GM19395 (cell line): Measurements from ENCODE around the gene ROBO3.

Experiments
- ATAC-seq: cut with Tn5 transposase; IDR thresholded peaks from one replicate; pipeline ENCODE4 v1.9.1; 2021; ENCODE audit warnings: mild to moderate bottlenecking, moderate library complexity; ENCODE audit not compliant: unreplicated experiment

The ROBO3 gene

GRCh38 chr11:124875943-124876817 is 10.9 kb downstream of the ROBO3 start:
- ATAC-seq: peak; percentile 96

- no peak for ATAC-seq
Observed at GRCh38 chr11:124876818-124877630, 11.8 kb downstream of the ROBO3 start.

- ATAC-seq: no peak
Observed at GRCh38 chr11:124877631-124877909, 12.3 kb downstream of the ROBO3 start.

GRCh38 chr11:124877910-124878758 is 12.9 kb downstream of the ROBO3 start:
- ATAC-seq: no peak

GRCh38 chr11:124878759-124879492 is 13.7 kb downstream of the ROBO3 start:
- ATAC-seq: no peak

- no peak for ATAC-seq
Observed at GRCh38 chr11:124879493-124880289, 14.5 kb downstream of the ROBO3 start.

DNA sequence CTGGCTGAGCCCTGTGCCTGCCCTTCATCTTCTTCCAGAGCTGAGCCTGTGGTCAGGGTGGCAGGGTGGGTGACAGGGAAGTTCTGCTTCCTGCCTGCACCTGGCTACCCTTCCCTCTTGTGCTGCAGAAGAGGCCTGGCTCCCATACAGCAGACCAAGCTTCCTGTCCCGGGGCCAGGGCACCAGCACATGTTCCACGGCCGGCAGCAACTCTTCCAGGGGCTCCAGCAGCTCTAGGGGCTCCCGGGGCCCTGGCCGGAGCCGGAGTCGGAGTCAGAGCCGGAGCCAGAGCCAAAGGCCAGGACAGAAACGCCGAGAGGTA is 15.0 kb downstream of the ROBO3 start:
- no peak for ATAC-seq

GRCh38 chr11:124880958-124881357 is 15.7 kb downstream of the ROBO3 start:
- ATAC-seq: no peak

- no peak for ATAC-seq
Observed at GRCh38 chr11:124882339-124883071, 17.3 kb downstream of the ROBO3 start.

GRCh38 chr11:124884340-124884739 is 19.1 kb downstream of the ROBO3 start:
- ATAC-seq: no peak

DNA sequence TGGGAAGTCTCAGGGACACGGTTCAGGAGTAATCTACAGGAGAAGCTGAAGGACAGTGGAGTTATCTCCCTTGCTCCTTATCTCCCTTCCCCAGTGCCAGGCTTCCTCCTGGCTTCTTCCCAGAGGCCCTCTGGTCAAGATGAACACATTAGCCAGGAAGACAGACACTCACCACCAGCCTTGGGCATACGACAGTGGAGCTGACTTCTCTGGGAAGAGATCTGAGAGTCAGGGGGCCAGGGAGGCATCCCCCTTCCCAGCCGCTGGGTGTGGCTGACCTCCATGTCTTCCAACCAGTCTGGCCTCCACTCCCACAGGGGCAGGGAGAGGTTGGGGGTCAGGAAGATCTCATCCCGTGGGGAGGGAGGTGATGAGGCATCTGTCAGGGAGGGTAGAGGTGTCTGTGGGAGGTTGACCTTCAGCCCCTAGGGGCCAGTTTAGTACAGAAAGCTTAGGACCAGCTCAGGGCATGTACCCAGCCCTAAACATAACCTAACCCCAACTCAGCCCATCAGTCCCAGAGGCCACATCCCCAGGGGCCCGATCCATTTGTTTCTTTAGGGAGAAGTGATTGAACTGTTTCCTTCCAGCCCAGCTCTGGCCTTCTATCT is 19.7 kb downstream of the ROBO3 start:
- ATAC-seq: no peak

GRCh38 chr11:124886476-124886875 is 21.2 kb downstream of the ROBO3 start:
- no peak for ATAC-seq

DNA sequence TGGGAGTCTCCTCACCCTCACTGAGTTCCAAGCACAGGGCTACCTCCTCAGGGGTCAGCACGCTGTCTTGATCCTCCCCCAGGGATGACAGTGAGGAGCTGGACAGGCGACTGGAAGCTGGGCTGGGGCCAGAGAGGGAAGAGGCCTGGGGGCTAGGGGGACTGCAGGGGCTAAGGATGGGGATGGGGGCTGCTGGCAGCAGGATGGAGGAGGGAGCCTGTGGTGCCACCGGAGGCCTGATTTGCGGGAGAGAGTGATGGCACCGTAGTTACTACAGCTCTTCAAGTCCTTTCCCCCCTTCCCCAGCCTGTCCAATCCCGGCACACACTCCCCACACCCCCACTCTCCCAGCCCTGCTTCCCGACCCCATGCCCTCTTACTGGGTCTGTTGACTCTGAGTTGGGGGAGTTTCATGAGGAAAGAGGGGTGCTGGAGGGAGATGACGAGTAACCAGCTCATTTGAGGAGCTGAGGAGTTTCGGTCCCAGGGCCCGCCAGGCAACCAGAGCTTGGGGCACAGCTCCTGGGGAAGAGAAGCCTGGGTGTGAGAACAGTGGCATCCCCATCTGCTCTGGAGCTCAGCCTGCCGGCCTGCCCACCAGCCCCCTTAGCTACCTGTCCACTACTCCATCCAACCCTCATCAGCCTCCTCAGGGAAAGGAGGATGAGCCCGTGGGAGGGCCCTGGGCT is 21.9 kb downstream of the ROBO3 start:
- ATAC-seq: no peak

DNA sequence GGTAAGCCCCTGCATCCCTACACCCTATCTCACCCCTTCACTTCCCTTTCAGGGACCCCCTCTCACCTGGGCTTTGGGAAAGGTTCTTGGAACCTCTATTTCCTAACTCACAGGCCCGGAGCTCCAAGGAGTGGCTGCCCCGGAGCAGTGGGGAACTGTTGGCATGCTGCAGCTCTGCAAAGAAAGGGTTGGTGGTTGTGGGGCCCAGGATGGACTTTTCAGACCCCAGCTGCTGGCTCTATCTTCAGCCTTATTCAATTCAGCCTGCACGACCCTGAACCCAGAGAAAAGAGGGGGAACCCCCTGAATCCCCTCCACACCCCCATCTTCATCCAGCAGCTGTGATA is 22.4 kb downstream of the ROBO3 start:
- no peak for ATAC-seq

GRCh38 chr11:124889191-124890091 is 24.2 kb downstream of the ROBO3 start:
- no peak for ATAC-seq

GRCh38 chr11:124890151-124890550 is 24.9 kb downstream of the ROBO3 start:
- no peak for ATAC-seq

DNA sequence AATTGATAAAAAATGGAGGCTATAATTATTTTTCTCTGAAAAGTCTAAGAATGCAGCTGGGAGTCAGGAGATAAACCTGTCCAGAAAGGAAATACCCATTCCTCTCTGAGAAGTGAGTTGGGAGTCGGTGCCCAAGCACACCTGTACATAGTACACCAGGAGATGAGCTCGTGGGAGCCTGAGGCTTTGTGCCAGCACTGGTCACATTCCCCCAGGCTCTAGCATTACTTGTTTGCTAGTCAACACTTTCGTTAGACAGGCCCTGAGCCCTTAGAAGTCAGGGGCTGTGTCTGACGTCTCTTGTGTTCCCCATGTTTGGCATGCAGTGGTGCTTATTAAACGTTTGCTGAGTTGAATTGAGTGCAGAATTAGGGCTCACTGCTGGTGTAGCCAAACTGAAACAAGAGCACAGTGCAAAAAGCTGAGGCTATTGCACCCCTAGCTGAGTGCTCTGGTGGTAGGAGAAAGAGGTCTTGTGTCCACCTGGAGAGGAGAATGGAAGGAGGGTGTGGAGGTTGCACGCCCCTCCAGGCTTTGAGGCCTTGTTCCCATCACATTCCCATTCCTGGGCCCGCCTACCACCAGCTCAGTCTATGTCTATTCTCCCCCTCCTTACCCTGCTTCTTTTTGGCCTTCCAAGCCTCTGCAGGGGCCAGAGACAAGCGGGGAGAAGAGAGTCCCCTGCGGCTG is 25.6 kb downstream of the ROBO3 start:
- ATAC-seq: no peak
